Anterior cingulate cortex (tissue), 58 donors: ENCODE data around the gene NLRP3.
A peak's percentile ranks its signal among the peaks of the same experiment; 100 is the strongest.
"Not testable (repeated sequence)": the region's sequence is repeated elsewhere in the genome, so short reads cannot be mapped to it uniquely, and the experiment has no call there.

Experiments used
- DNase-seq, 58 donors: peaks; one replicate each; lab custom pipeline; 2025; lab: John Stamatoyannopoulos, UW

The NLRP3 gene

GRCh38 chr1:247459507-247459906 lies 43.5 kb downstream of the NLRP3 start:
- no peak for DNase-seq

- DNase-seq: no peak
Measured at GRCh38 chr1:247465796-247466195, 49.8 kb downstream of the NLRP3 start.

GRCh38 chr1:247467129-247467528 lies 51.2 kb downstream of the NLRP3 start:
- DNase-seq: no peak

GRCh38 chr1:247468481-247469140 lies 52.6 kb downstream of the NLRP3 start:
- DNase-seq: no peak

GRCh38 chr1:247469141-247469535 lies 53.2 kb downstream of the NLRP3 start:
- no peak for DNase-seq

- DNase-seq: not testable (repeated sequence)
Measured at GRCh38 chr1:247470942-247471429, 55.0 kb downstream of the NLRP3 start.

GRCh38 chr1:247471445-247472016 lies 55.6 kb downstream of the NLRP3 start:
- no peak for DNase-seq

- DNase-seq: no peak
Measured at GRCh38 chr1:247472035-247472434, 56.1 kb downstream of the NLRP3 start.

- no peak for DNase-seq
Measured at GRCh38 chr1:247474367-247474766, 58.4 kb downstream of the NLRP3 start.

- no peak for DNase-seq
Measured at GRCh38 chr1:247475793-247476192, 59.8 kb downstream of the NLRP3 start.

GRCh38 chr1:247476328-247477058 lies 60.5 kb downstream of the NLRP3 start:
- DNase-seq: not testable (repeated sequence)

- DNase-seq: no peak
Measured at GRCh38 chr1:247482747-247483146, 66.8 kb downstream of the NLRP3 start.

- peak in 16 of 58 donors; percentile 1 to 24 (median 6) for DNase-seq
Measured at GRCh38 chr1:247487057-247487456, 71.1 kb downstream of the NLRP3 start.

GRCh38 chr1:247491328-247491727 lies 75.4 kb downstream of the NLRP3 start:
- no peak for DNase-seq

GRCh38 chr1:247493106-247493505 lies 77.1 kb downstream of the NLRP3 start:
- DNase-seq: no peak

- DNase-seq: no peak
Measured at GRCh38 chr1:247494767-247495166, 78.8 kb downstream of the NLRP3 start.

- no peak for DNase-seq
Measured at GRCh38 chr1:247496581-247497285, 80.8 kb downstream of the NLRP3 start.
